Stimulated activated CD4-positive, alpha-beta T cell treated with anti-CD3 and anti-CD28 coated beads, Interleukin-1b, Interleukin-23, amount 100 ng/mL, for 1 hour (primary cell): ENCODE data around the gene AFM.

Experiments
- DNase-seq, 2 donors: peaks; one replicate each; pipeline ENCODE4 v3.0.0-alpha.2; 2020; ENCODE audit warnings: low read depth in 2 of 2

The AFM gene

GRCh38 chr4:73481358-73481757 lies at the start of gene AFM:
TSS of gene AFM (plus strand) at chr4:73481745. CDS start at chr4:73481776, 31 bp downstream.
- no peak for DNase-seq

GRCh38 chr4:73431813-73432168 lies 49.8 kb upstream of the AFM start:
- DNase-seq = no peak

- no peak for DNase-seq
Measured at GRCh38 chr4:73432169-73433000, 49.2 kb upstream of the AFM start.

- DNase-seq = no peak
Measured at GRCh38 chr4:73433140-73433539, 48.4 kb upstream of the AFM start.

- DNase-seq = no peak
Measured at GRCh38 chr4:73434311-73434710, 47.2 kb upstream of the AFM start.

GRCh38 chr4:73435984-73436383 lies 45.6 kb upstream of the AFM start, which contains the start of gene AFP:
TSS of gene AFP (plus strand) at chr4:73436221. CDS start at chr4:73436263, 42 bp downstream.
- DNase-seq = no peak

- DNase-seq = no peak
Measured at GRCh38 chr4:73436674-73437557, 44.6 kb upstream of the AFM start.

- DNase-seq = no peak
Measured at GRCh38 chr4:73437558-73437956, 44.0 kb upstream of the AFM start.

GRCh38 chr4:73438048-73438447 lies 43.5 kb upstream of the AFM start:
- DNase-seq = no peak

GRCh38 chr4:73438582-73439215 lies 42.8 kb upstream of the AFM start:
- DNase-seq = no peak

GRCh38 chr4:73439445-73439844 lies 42.1 kb upstream of the AFM start:
- no peak for DNase-seq

- DNase-seq = no peak
Measured at GRCh38 chr4:73439991-73440390, 41.6 kb upstream of the AFM start.

GRCh38 chr4:73440653-73441052 lies 40.9 kb upstream of the AFM start:
- no peak for DNase-seq

GRCh38 chr4:73442275-73442674 lies 39.3 kb upstream of the AFM start:
- DNase-seq = no peak

- no peak for DNase-seq
Measured at GRCh38 chr4:73443224-73443623, 38.3 kb upstream of the AFM start.

- DNase-seq = no peak
Measured at GRCh38 chr4:73445383-73446335, 35.9 kb upstream of the AFM start.

GRCh38 chr4:73446336-73446938 lies 35.1 kb upstream of the AFM start:
- DNase-seq = no peak

- DNase-seq = no peak
Measured at GRCh38 chr4:73447671-73448070, 33.9 kb upstream of the AFM start.

- DNase-seq = no peak
Measured at GRCh38 chr4:73448448-73449203, 32.9 kb upstream of the AFM start.

- DNase-seq = no peak
Measured at GRCh38 chr4:73450398-73451004, 31.0 kb upstream of the AFM start.
